ENCODE data around the gene TBX5.

TBX5 gene

DNA sequence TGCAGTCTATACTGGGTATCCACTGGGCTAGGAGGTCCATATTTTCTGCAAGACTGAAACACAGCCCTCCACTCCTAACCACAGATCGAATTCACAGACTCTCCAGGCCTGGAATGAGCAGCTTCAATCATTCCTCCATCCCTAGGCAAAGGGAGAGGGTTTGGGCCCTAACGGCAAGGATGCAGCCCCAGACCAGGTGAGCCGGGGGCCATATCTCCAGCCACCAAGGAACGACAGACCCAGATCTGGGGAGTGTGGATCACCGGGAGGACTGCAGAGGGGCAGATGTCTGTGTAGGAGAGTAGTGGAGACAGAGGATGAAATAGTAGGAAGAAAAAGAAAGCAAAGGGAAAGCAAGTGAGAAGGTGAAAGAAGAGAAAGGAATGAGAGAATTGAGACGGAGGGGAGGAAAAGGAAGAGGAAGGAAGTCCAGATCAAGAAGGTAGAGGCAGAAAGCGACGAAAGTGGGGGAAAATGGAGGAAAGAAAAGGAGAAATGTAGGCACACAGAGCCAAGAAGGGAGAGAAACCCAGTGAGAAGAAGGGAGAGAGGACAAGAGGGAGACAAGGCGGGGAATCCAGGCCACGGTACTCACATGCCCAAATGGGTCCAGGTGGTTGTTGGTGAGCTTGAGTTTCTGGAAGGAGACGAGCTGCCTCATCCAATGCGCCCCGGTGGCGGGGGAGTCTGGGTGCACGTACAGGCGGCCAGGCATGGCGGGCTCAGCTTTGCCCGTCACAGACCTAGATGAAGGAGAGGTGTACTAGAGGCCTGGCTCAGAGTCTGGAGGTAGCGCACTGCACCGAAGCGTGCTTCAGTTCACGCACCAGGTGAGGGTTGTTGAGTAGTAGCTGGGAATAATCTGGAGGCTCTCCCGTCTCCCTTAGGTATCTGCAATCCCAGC, 7.7 kb downstream of the TBX5 start:
- H3K9ac ChIP-seq (ENCODE audit: low read depth, low read length): no peak overlapping the region
- H3K4me1 ChIP-seq (ENCODE audit: insufficient read depth, low read length): no peaks in the 10 kb centered on the region
- H3K9me3 ChIP-seq (ENCODE audit: insufficient read depth, low read length, severe bottlenecking): no peaks in the 10 kb centered on the region
- DNase-seq (no peak), ATAC-seq (ENCODE audit: insufficient read depth, low read depth) (no peak)
- TF ChIP-seq EZH2 (IDR thresholded peaks at IDR 0.05; ENCODE audit: borderline replicate concordance, low read depth, low read length, severe bottlenecking): no peak
- TF ChIP-seq, protein P1, sequence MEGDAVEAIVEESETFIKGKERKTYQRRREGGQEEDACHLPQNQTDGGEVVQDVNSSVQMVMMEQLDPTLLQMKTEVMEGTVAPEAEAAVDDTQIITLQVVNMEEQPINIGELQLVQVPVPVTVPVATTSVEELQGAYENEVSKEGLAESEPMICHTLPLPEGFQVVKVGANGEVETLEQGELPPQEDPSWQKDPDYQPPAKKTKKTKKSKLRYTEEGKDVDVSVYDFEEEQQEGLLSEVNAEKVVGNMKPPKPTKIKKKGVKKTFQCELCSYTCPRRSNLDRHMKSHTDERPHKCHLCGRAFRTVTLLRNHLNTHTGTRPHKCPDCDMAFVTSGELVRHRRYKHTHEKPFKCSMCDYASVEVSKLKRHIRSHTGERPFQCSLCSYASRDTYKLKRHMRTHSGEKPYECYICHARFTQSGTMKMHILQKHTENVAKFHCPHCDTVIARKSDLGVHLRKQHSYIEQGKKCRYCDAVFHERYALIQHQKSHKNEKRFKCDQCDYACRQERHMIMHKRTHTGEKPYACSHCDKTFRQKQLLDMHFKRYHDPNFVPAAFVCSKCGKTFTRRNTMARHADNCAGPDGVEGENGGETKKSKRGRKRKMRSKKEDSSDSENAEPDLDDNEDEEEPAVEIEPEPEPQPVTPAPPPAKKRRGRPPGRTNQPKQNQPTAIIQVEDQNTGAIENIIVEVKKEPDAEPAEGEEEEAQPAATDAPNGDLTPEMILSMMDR (IDR thresholded peaks at IDR 0.05; ENCODE audit: borderline replicate concordance, extremely low read depth, low read length, poor library complexity, severe bottlenecking): no peak
- H3K27me3 ChIP-seq (ENCODE audit: insufficient read depth, low read length, poor library complexity): peaks cover 18% of the 10 kb centered on the region
- no peak overlapping the region for H2AFZ ChIP-seq (ENCODE audit: low read depth, low read length)
- H3K79me2 ChIP-seq (ENCODE audit: insufficient read depth, low read length): no peaks in the 10 kb centered on the region
- 0 out of 2 replicates have a peak, but pooled peaks cover 3% of the 10 kb centered on the region for H4K20me1 ChIP-seq (ENCODE audit: insufficient read depth, low read length)
- no peak overlapping the region for H3K27ac ChIP-seq (ENCODE audit: low read length)
- H3K36me3 ChIP-seq (ENCODE audit: insufficient read depth, low read length): no peaks in the 10 kb centered on the region
- H3K4me3 ChIP-seq (ENCODE audit: low read depth in 1 of 2, low read length in 2 of 2): no peak overlapping the region
- H3K4me2 ChIP-seq (ENCODE audit: insufficient read depth, low read length): no peak overlapping the region

DNA sequence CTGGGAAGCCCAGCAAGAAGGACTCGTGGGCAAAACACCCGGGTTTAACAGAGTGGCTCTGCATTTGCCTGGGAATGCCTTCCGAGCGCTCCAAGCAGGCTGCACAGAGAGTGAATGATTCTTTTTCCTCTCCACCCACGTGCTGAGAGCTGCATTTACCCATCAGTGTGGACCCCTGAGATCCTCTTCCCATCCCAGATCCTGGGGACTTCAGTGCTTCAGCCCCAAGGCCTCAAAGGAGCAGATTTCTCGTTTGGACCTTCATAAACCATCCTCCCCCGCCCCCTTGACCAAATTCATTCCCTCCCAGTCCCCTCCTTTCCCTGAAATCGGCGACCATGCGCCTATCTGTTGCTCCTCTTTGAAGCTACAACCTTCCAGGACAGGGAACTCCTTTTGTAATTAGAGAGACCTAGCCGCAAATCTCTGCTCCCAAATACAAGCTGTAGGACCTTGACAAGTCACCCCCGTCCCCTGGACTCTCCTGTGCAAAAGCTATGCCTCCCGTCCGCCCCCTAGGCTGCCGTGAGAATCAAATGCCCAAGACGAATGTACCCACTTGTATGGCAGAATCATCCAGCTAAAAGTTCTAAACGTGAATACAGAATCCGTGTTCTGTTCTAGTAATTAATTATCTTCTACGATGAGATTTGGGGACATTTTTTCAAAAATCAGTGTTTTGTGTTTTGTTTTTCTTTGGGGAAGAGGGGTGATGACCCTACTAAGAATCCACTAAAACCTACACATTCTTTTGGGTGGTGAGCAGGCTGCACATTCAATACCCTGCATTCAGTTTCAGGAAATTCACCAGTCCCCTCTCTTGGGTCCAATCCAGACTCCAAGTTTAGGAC, 8.8 kb downstream of the TBX5 start:
- no peaks in the 10 kb centered on the region for H3K9me3 ChIP-seq (ENCODE audit: insufficient read depth, low read length, severe bottlenecking)
- no peak overlapping the region for H3K9ac ChIP-seq (ENCODE audit: low read depth, low read length)
- no peaks in the 10 kb centered on the region for H3K36me3 ChIP-seq (ENCODE audit: insufficient read depth, low read length)
- no peak overlapping the region for H3K4me3 ChIP-seq (ENCODE audit: low read depth in 1 of 2, low read length in 2 of 2)
- DNase-seq (no peak), ATAC-seq (ENCODE audit: insufficient read depth, low read depth) (no peak)
- TF ChIP-seq, protein P1 (IDR thresholded peaks at IDR 0.05; ENCODE audit: borderline replicate concordance, extremely low read depth, low read length, poor library complexity, severe bottlenecking): no peak
- no peak for TF ChIP-seq EZH2 (IDR thresholded peaks at IDR 0.05; ENCODE audit: borderline replicate concordance, low read depth, low read length, severe bottlenecking)
- H2AFZ ChIP-seq (ENCODE audit: low read depth, low read length): no peak overlapping the region
- no peaks in the 10 kb centered on the region for H3K79me2 ChIP-seq (ENCODE audit: insufficient read depth, low read length)
- no peaks in the 10 kb centered on the region for H3K4me1 ChIP-seq (ENCODE audit: insufficient read depth, low read length)
- no peak overlapping the region for H3K4me2 ChIP-seq (ENCODE audit: insufficient read depth, low read length)
- H3K27me3 ChIP-seq (ENCODE audit: insufficient read depth, low read length, poor library complexity): peaks cover 24% of the 10 kb centered on the region
- no peak overlapping the region for H3K27ac ChIP-seq (ENCODE audit: low read length)
- peaks cover 3% of the 10 kb centered on the region; the same call in 1 of the 2 replicates for H4K20me1 ChIP-seq (ENCODE audit: insufficient read depth, low read length)

DNA sequence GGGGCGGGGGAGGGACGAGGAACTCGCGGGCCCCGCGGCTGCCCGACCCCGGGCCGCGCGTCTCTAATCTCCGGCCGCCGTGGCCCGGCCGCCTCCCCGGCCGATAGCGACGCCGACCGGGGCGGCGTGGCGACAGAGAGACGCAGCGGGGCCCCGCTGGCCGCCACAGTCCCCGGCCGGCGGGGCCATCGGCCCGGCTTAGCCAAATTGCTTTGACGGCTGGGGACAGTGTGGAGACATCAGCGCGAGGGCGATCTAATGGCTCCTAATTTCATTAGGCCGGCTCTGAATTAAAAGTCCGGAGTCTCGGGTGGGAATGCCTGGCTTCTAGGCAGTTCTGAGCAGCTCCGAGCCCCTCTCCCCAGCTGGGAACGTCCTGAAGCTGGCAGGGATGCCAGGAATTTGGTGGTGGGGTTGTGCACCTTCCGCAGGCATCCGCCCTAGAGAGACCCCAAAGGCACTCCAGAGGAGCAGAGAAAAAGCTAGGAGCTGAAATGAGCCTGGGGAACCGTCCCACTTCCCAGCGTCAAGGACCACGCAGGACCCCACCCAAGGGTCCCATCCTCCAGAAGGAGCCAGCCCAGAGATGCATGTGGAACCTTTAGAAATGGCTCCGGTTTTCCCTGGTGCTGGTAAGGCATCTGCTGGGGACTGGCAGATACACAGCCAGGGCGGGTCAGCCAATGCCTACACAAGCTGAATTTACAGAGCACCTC, 9.6 kb downstream of the TBX5 start:
- Histone ChIP-seq H3K9me3 (ENCODE audit: insufficient read depth, low read length, severe bottlenecking) (no peaks in the 10 kb centered on the region), H3K4me2 (ENCODE audit: insufficient read depth, low read length) (no peak overlapping the region)

More for the DNA sequence above, 9.6 kb downstream of the TBX5 start:
- H3K27ac ChIP-seq (ENCODE audit: low read length): no peak overlapping the region
- no peaks in the 10 kb centered on the region for H3K36me3 ChIP-seq (ENCODE audit: insufficient read depth, low read length)
- peaks cover 3% of the 10 kb centered on the region; the same call in 1 of the 2 replicates for H4K20me1 ChIP-seq (ENCODE audit: insufficient read depth, low read length)
- H3K4me3 ChIP-seq (ENCODE audit: low read depth in 1 of 2, low read length in 2 of 2): no peak overlapping the region
- TF ChIP-seq, protein P1 (IDR thresholded peaks at IDR 0.05; ENCODE audit: borderline replicate concordance, extremely low read depth, low read length, poor library complexity, severe bottlenecking): no peak
- TF ChIP-seq EZH2 (IDR thresholded peaks at IDR 0.05; ENCODE audit: borderline replicate concordance, low read depth, low read length, severe bottlenecking): no peak
- ATAC-seq (ENCODE audit: insufficient read depth, low read depth) (no peak), DNase-seq (no peak)
- H3K9ac ChIP-seq (ENCODE audit: low read depth, low read length): no peak overlapping the region
- H2AFZ ChIP-seq (ENCODE audit: low read depth, low read length): no peak overlapping the region
- H3K27me3 ChIP-seq (ENCODE audit: insufficient read depth, low read length, poor library complexity): peaks cover 24% of the 10 kb centered on the region
- H3K4me1 ChIP-seq (ENCODE audit: insufficient read depth, low read length): no peaks in the 10 kb centered on the region
- no peaks in the 10 kb centered on the region for H3K79me2 ChIP-seq (ENCODE audit: insufficient read depth, low read length)
